Measurements from ENCODE around the gene LRRC53.

DNA sequence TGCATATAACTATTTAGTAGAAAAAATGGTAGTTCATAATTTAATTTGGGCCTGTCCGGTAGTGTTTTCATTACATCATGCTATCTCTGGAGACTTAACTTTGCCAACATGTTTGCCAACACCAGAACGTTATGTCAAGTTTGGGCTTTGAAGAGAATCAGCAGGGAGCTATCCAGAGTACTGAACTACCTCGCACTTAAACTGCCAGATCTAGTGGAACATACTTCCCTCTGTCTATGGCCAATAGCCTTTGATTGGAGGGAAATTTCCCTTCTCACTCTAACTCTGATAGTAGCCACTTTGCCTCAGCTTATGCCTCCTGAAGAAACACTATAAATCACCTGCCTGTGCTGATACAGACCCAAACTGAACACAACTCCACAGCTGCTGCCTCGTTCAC is 10.0 kb downstream of the LRRC53 start:
- TF ChIP-seq, protein P1, sequence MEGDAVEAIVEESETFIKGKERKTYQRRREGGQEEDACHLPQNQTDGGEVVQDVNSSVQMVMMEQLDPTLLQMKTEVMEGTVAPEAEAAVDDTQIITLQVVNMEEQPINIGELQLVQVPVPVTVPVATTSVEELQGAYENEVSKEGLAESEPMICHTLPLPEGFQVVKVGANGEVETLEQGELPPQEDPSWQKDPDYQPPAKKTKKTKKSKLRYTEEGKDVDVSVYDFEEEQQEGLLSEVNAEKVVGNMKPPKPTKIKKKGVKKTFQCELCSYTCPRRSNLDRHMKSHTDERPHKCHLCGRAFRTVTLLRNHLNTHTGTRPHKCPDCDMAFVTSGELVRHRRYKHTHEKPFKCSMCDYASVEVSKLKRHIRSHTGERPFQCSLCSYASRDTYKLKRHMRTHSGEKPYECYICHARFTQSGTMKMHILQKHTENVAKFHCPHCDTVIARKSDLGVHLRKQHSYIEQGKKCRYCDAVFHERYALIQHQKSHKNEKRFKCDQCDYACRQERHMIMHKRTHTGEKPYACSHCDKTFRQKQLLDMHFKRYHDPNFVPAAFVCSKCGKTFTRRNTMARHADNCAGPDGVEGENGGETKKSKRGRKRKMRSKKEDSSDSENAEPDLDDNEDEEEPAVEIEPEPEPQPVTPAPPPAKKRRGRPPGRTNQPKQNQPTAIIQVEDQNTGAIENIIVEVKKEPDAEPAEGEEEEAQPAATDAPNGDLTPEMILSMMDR (IDR thresholded peaks at IDR 0.05), result no peak
- no peak for TF ChIP-seq POLR2A (IDR thresholded peaks at IDR 0.05)
- no peak for TF ChIP-seq POLR2AphosphoS5 (IDR thresholded peaks at IDR 0.05)
- TF ChIP-seq EP300 (IDR thresholded peaks at IDR 0.05), result no peak
